DND-41 (cell line): ENCODE measurements around the gene NUDT22.

Source experiments
- ATAC-seq: fragments of 200-7000 bp; cut with Tn5 transposase; 3 replicates; pipeline ENCODE4 v1.9.1; 2021; ENCODE audit warnings: low read depth; ENCODE audit not compliant: insufficient read depth
- DNase-seq: peaks from one replicate; pipeline ENCODE4 v3.0.0-alpha.2; 2020
- H2AFZ ChIP-seq: 2 replicates; pipeline ENCODE4 v1.6.0; 2012; ENCODE audit warnings: low read depth, low read length
- H3K27ac ChIP-seq: 2 replicates; pipeline ENCODE4 v1.5.1; 2012; ENCODE audit warnings: low read length, inconsistent platforms
- H3K27me3 ChIP-seq: fragments of 200-600 bp; sonication (generic); 2 replicates; pipeline ENCODE4 v1.6.0; 2012; ENCODE audit warnings: low read length, mild to moderate bottlenecking, inconsistent platforms; ENCODE audit not compliant: insufficient read depth, poor library complexity
- H3K36me3 ChIP-seq: 2 replicates; pipeline ENCODE4 v1.5.1; 2012; ENCODE audit warnings: low read length, inconsistent platforms; ENCODE audit not compliant: insufficient read depth
- H3K4me1 ChIP-seq: 2 replicates; pipeline ENCODE4 v1.5.1; 2012; ENCODE audit warnings: mild to moderate bottlenecking, low read length; ENCODE audit not compliant: insufficient read depth
- H3K4me2 ChIP-seq: 2 replicates; pipeline ENCODE4 v1.6.0; 2012; ENCODE audit warnings: mild to moderate bottlenecking, moderate library complexity, low read length, inconsistent platforms; ENCODE audit not compliant: insufficient read depth
- H3K4me3 ChIP-seq, 2 experiments: fragments of 200-600 bp in 1 of 2; shearing (Covaris generic) in 1 of 2; 2 replicates each; pipeline ENCODE4 v1.5.1; 2012 to 2016; ENCODE audit warnings: inconsistent platforms in 2 of 2, low read length in 2 of 2, mild to moderate bottlenecking in 2 of 2, low read depth in 1 of 2, moderate library complexity in 1 of 2
- H3K79me2 ChIP-seq: 2 replicates; pipeline ENCODE4 v1.6.0; 2012; ENCODE audit warnings: low read length, inconsistent platforms; ENCODE audit not compliant: insufficient read depth
- H3K9ac ChIP-seq: 2 replicates; pipeline ENCODE4 v1.6.0; 2012; ENCODE audit warnings: low read depth, mild to moderate bottlenecking, inconsistent platforms, low read length, moderate library complexity
- H3K9me3 ChIP-seq: 2 replicates; pipeline ENCODE4 v1.5.1; 2012; ENCODE audit warnings: low read length, moderate library complexity, mild to moderate bottlenecking, inconsistent platforms; ENCODE audit not compliant: insufficient read depth, severe bottlenecking
- H4K20me1 ChIP-seq: 2 replicates; pipeline ENCODE4 v1.6.0; 2012; ENCODE audit warnings: low read length; ENCODE audit not compliant: insufficient read depth
- EZH2 ChIP-seq: IDR thresholded peaks from 3 replicates; pipeline ENCODE4 v1.6.1; 2012; ENCODE audit warnings: borderline replicate concordance, low read depth, mild to moderate bottlenecking, moderate library complexity, low read length, inconsistent platforms; ENCODE audit not compliant: severe bottlenecking
- TF ChIP-seq, protein P1 (sequence below): IDR thresholded peaks from 2 replicates; pipeline ENCODE4 v1.5.1; 2012; ENCODE audit warnings: borderline replicate concordance, low read length, moderate library complexity, mild to moderate bottlenecking; ENCODE audit not compliant: poor library complexity, severe bottlenecking; ENCODE audit errors: extremely low read depth

Gene NUDT22

DNA sequence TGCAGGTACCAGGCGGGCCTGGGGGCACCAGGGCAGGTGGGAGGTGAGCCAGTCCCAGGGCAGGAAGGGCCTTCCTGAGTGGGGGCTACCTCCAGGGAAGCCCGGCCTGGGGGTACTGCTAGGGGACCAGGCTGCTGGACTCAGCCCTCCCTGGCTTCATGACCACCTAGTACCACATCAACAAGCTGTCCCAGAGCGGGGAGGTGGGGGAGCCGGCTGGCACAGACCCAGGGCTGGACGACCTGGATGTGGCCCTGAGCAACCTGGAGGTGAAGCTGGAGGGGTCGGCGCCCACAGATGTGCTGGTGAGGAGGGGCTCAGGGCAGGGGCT lies 6.8 kb upstream of the NUDT22 start:
- no peak overlapping the region for H2AFZ ChIP-seq
- ATAC-seq (no peak), DNase-seq (no peak)
- no peak overlapping the region for H3K4me3 ChIP-seq
- no peak overlapping the region for H3K27ac ChIP-seq
- peaks cover 3% of the 10 kb centered on the region; the same call in 1 of the 2 replicates for H3K79me2 ChIP-seq
- H3K27me3 ChIP-seq = no peaks in the 10 kb centered on the region
- H4K20me1 ChIP-seq = peaks cover 3% of the 10 kb centered on the region; the same call in 1 of the 2 replicates
- no peak overlapping the region for H3K9ac ChIP-seq
- H3K4me2 ChIP-seq = no peak overlapping the region
- H3K9me3 ChIP-seq = no peaks in the 10 kb centered on the region
- H3K4me1 ChIP-seq = peaks cover 6% of the 10 kb centered on the region
- TF ChIP-seq, protein P1, sequence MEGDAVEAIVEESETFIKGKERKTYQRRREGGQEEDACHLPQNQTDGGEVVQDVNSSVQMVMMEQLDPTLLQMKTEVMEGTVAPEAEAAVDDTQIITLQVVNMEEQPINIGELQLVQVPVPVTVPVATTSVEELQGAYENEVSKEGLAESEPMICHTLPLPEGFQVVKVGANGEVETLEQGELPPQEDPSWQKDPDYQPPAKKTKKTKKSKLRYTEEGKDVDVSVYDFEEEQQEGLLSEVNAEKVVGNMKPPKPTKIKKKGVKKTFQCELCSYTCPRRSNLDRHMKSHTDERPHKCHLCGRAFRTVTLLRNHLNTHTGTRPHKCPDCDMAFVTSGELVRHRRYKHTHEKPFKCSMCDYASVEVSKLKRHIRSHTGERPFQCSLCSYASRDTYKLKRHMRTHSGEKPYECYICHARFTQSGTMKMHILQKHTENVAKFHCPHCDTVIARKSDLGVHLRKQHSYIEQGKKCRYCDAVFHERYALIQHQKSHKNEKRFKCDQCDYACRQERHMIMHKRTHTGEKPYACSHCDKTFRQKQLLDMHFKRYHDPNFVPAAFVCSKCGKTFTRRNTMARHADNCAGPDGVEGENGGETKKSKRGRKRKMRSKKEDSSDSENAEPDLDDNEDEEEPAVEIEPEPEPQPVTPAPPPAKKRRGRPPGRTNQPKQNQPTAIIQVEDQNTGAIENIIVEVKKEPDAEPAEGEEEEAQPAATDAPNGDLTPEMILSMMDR = no peak
- TF ChIP-seq EZH2 = no peak
- peaks cover 62% of the 10 kb centered on the region for H3K36me3 ChIP-seq

DNA sequence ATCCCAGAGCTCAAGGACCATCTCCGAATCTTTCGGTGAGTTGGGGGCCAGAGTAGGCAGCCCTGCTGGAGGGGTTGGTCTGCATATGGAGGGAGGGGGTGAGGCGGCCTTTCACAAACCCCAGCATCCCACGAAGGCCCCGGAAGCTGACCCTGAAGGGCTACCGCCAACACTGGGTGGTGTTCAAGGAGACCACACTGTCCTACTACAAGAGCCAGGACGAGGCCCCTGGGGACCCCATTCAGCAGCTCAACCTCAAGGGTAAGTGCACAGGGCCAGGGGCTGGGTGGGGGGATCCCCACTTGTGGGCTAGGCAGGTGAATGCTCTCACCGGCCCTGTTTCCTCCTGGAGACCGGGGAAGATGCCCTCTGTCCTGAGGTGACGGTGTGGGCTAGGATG lies 6.3 kb upstream of the NUDT22 start:
- no peak for DNase-seq
- Histone ChIP-seq H3K79me2 (peaks cover 8% of the 10 kb centered on the region), H3K27me3 (no peaks in the 10 kb centered on the region), H3K4me3 (no peak overlapping the region), H3K4me2 (no peak overlapping the region), H3K27ac (no peak overlapping the region), H3K9me3 (no peaks in the 10 kb centered on the region), H3K36me3 (peaks cover 63% of the 10 kb centered on the region), H2AFZ (no peak overlapping the region), H3K4me1 (peaks cover 10% of the 10 kb centered on the region), H4K20me1 (peaks cover 4% of the 10 kb centered on the region), H3K9ac (no peak overlapping the region)
- ATAC-seq = no peak
- TF ChIP-seq, protein P1 = no peak
- TF ChIP-seq EZH2 = no peak

DNA sequence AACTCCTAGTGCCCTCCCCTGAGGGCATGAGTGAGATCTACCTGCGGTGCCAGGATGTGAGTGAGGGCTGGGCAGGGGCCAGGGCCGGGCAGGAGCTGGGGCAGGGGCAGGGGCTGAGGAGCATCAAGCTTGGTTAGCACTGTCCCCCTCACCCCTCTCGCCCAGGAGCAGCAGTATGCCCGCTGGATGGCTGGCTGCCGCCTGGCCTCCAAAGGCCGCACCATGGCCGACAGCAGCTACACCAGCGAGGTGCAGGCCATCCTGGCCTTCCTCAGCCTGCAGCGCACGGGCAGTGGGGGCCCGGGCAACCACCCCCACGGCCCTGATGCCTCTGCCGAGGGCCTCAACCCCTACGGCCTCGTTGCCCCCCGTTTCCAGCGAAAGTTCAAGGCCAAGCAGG lies 5.8 kb upstream of the NUDT22 start:
- no peaks in the 10 kb centered on the region for H3K27me3 ChIP-seq
- peaks cover 9% of the 10 kb centered on the region for H4K20me1 ChIP-seq
- H3K36me3 ChIP-seq = peaks cover 64% of the 10 kb centered on the region
- H3K4me2 ChIP-seq = no peak overlapping the region
- ATAC-seq (no peak), DNase-seq (no peak)
- TF ChIP-seq, protein P1 = no peak
- TF ChIP-seq EZH2 = no peak
- H2AFZ ChIP-seq = no peak overlapping the region
- H3K27ac ChIP-seq = no peak overlapping the region
- H3K4me1 ChIP-seq = peaks cover 15% of the 10 kb centered on the region
- H3K79me2 ChIP-seq = peaks cover 13% of the 10 kb centered on the region
- no peaks in the 10 kb centered on the region for H3K9me3 ChIP-seq
- no peak overlapping the region for H3K9ac ChIP-seq
- H3K4me3 ChIP-seq = no peak overlapping the region

DNA sequence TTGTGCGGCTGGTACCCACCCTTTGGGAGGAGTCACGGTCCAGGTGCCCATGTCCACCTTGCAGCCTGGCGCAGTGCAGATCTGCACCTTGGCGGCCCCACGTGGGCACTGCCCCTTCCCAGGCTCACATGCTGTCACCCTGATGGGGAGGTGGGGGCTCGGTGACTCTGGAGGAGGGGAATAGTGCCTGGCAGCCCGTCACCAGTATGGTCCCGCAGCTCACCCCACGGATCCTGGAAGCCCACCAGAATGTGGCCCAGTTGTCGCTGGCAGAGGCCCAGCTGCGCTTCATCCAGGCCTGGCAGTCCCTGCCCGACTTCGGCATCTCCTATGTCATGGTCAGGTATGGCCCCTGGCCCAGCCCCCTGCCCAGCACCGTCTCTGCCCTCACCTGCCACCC lies 5.3 kb upstream of the NUDT22 start:
- Histone ChIP-seq H3K79me2 (peaks cover 18% of the 10 kb centered on the region), H3K4me2 (no peak overlapping the region), H2AFZ (no peak overlapping the region), H3K27me3 (no peaks in the 10 kb centered on the region), H4K20me1 (peaks cover 11% of the 10 kb centered on the region), H3K9ac (no peak overlapping the region), H3K27ac (no peak overlapping the region), H3K4me1 (peaks cover 20% of the 10 kb centered on the region), H3K4me3 (no peak overlapping the region), H3K9me3 (no peaks in the 10 kb centered on the region), H3K36me3 (peaks cover 64% of the 10 kb centered on the region)
- TF ChIP-seq, protein P1 = no peak
- no peak for TF ChIP-seq EZH2
- no peak for DNase-seq
- ATAC-seq = no peak
